Upper lobe of right lung (tissue), 1 donor: ENCODE measurements around the gene MAMDC2. TPM values are rescaled to one million over a fixed set of nuclear protein-coding genes. Genes with fewer than 3 reads are reported as not detected.
A peak's percentile ranks its signal among the peaks of the same experiment; 100 is the strongest.

Experiments
- ATAC-seq: fragments of 200-7000 bp; cut with Tn5 transposase; one replicate; pipeline ENCODE4 v1.9.1; 2020; ENCODE audit warnings: mild to moderate bottlenecking, moderate library complexity
- DNase-seq: peaks from one replicate; pipeline ENCODE4 v3.0.0-alpha.2; 2020
- H3K27ac ChIP-seq: fragments of 200-600 bp; one replicate; pipeline ENCODE4 v1.8.0; 2022
- H3K27me3 ChIP-seq: fragments of 200-600 bp; one replicate; pipeline ENCODE4 v1.8.0; 2022; ENCODE audit warnings: mild to moderate bottlenecking
- H3K36me3 ChIP-seq: fragments of 200-600 bp; one replicate; pipeline ENCODE4 v1.8.0; 2022
- H3K4me1 ChIP-seq: fragments of 200-600 bp; one replicate; pipeline ENCODE4 v1.8.0; 2022
- H3K4me3 ChIP-seq: fragments of 200-600 bp; one replicate; pipeline ENCODE4 v1.8.0; 2022; ENCODE audit warnings: mild to moderate bottlenecking
- H3K9me3 ChIP-seq: fragments of 200-600 bp; one replicate; pipeline ENCODE4 v1.8.0; 2022
- intact Hi-C: fragments of 100-400 bp; cut with DNase I; formaldehyde crosslinking; loops from one replicate; pipeline ENCODE4 v1.11.0; 2022
- total RNA-seq: library from RNA; stranded (reverse); fragmentation: NEBNext Ultra II Directional; extraction: Animal tissue kit (Norgen Biotek cat#: 25700); gene quantifications from one replicate; pipeline ENCODE4 v1.2.1, GENCODE V29; 2021
- TF ChIP-seq, protein P1 (sequence below): fragments of 200-600 bp; IDR thresholded peaks from one replicate; pipeline ENCODE4 v1.8.0; 2022; ENCODE audit warnings: antibody characterized with exemption
- donor health status: DM: no; HTN: yes; CAD: no; lungs with severe emphysema.

The MAMDC2 gene
- total RNA-seq, 1 donor from 2014 or later = 72.0 TPM

DNA sequence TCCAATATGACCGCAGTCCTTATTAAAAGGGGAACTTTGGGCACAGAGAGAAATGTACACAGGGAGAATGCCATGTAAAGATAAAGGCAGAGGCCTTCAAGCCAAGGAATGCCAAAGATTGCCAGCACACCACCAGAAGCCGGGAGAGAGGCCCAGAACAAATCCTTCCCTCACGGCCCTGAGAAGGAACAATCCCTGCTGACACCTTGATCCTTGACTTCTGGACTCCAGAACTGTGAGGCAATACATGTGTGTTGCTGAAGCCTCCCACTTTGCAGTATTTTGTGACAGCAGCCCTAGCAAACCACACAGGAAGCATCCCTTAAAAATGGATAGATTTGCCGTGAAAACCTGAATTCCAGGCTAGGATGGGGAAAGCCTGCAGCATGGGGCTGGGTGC, 80.0 kb downstream of the MAMDC2 start:
- Histone ChIP-seq H3K36me3 (no peaks in the 10 kb centered on the region), H3K4me1 (peaks cover 4% of the 10 kb centered on the region), H3K27me3 (no peaks in the 10 kb centered on the region), H3K4me3 (no peak overlapping the region), H3K27ac (peak overlapping the region; percentile 31), H3K9me3 (no peaks in the 10 kb centered on the region)
- DNase-seq (no peak), ATAC-seq (no peak)
- TF ChIP-seq, protein P1, sequence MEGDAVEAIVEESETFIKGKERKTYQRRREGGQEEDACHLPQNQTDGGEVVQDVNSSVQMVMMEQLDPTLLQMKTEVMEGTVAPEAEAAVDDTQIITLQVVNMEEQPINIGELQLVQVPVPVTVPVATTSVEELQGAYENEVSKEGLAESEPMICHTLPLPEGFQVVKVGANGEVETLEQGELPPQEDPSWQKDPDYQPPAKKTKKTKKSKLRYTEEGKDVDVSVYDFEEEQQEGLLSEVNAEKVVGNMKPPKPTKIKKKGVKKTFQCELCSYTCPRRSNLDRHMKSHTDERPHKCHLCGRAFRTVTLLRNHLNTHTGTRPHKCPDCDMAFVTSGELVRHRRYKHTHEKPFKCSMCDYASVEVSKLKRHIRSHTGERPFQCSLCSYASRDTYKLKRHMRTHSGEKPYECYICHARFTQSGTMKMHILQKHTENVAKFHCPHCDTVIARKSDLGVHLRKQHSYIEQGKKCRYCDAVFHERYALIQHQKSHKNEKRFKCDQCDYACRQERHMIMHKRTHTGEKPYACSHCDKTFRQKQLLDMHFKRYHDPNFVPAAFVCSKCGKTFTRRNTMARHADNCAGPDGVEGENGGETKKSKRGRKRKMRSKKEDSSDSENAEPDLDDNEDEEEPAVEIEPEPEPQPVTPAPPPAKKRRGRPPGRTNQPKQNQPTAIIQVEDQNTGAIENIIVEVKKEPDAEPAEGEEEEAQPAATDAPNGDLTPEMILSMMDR = no peak
- intact Hi-C loops = no loop called here

DNA sequence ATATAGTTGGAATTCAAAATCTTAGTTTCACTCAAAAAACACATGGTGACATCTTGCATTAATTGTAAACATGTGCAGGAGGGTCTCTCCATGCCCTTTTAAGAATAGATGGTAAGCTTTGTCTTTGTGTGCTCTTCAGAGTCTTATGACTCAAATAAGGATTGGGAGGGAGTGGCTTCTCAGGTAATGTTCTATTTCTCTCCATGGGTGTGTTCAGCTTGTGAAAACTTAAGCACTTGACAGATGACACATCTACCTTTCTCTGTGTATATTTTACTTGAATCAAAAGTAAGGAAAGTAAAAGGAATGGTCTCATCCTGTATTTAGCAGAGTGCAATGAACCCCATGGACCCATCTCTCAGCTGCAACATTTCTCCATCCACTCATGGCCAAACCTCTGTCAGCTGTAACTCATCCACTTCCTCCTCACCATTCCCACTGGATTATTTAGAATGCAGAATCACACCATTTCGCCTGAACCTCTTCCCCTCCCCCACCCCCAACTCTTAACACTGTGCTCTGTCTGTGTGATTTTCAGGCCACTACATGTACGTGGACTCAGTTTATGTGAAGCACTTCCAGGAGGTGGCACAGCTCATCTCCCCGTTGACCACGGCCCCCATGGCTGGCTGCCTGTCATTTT, 82.1 kb downstream of the MAMDC2 start:
- H3K4me3 ChIP-seq = no peak overlapping the region
- H3K27me3 ChIP-seq = no peaks in the 10 kb centered on the region
- ATAC-seq (no peak), DNase-seq (no peak)
- peak overlapping the region; percentile 42 for H3K27ac ChIP-seq
- H3K4me1 ChIP-seq = peaks cover 4% of the 10 kb centered on the region
- intact Hi-C loops = no loop called here
- H3K9me3 ChIP-seq = no peaks in the 10 kb centered on the region
- TF ChIP-seq, protein P1 = no peak
- no peaks in the 10 kb centered on the region for H3K36me3 ChIP-seq

DNA sequence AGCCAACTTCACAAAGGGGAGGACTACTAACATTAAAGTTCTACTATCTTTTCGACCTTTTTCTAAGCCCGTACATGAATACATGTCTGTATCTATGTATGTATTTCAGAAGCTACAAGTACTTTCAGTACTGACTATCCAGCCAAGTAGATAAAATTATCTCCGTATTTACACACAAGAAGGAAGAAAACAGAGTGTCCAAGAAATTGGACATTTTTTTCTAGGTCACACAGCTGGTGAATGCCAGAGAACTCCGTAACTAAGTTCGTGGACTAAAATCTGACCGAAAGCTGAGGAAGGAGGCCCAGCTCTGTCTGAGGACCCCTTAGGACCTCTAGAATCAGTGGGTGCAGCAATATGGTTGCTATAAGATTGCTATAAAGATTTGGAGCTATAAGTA, 83.4 kb downstream of the MAMDC2 start:
- Histone ChIP-seq H3K36me3 (no peaks in the 10 kb centered on the region), H3K27ac (peak overlapping the region; percentile 42)
- TF ChIP-seq, protein P1 = no peak

DNA sequence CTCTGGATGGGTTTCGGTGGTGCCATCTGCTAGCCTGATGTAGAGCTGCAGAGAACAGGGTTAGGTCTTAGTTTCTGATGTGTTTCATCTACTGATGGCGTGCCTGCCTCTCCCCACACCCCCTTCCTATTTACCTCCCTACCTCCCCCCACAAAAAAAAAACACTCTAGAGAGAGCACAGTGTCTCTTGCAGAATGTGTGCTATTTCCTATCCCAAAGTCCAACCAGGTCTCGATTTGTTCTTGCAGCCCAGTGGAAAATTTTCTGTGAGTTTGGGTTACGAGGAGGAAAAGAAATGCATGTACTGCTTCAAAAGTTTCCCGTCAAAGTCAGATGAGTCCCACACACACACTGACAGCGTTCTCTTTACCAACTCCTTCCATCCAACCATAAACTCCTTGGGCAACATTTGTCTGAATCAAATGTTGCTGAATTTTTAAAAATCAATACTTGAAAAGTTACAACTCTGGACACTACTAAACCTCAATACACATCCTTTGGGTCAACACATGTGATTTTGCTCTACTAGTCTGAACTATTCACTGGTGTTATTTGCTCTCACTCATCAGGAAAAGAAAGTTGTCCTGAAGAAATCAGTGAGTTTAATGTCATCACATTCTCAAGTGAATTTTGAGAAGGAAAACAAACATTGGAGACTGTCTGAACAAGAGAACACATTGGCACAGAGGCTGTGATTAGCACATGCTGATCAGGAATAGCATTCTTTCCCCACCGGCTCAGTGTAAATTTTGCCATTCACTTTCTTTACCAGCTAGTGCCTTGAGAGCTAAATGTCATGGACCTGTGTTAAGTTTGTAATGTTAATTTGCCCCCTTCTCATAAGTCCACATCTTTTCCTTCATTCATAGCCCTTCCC, 84.1 kb downstream of the MAMDC2 start:
- ATAC-seq (peak; percentile 80), DNase-seq (no peak)
- Histone ChIP-seq H3K27me3 (no peaks in the 10 kb centered on the region), H3K36me3 (no peaks in the 10 kb centered on the region), H3K4me1 (peaks cover 9% of the 10 kb centered on the region), H3K9me3 (no peaks in the 10 kb centered on the region), H3K4me3 (no peak overlapping the region), H3K27ac (peak overlapping the region; percentile 42)
- TF ChIP-seq, protein P1 = no peak
- intact Hi-C loops = no loop called here

More for the DNA sequence above, 83.4 kb downstream of the MAMDC2 start:
- H3K4me1 ChIP-seq = peaks cover 9% of the 10 kb centered on the region
- intact Hi-C loops = no loop called here
- H3K27me3 ChIP-seq = no peaks in the 10 kb centered on the region
- no peak for DNase-seq
- H3K4me3 ChIP-seq = no peak overlapping the region
- ATAC-seq = no peak
- no peaks in the 10 kb centered on the region for H3K9me3 ChIP-seq

DNA sequence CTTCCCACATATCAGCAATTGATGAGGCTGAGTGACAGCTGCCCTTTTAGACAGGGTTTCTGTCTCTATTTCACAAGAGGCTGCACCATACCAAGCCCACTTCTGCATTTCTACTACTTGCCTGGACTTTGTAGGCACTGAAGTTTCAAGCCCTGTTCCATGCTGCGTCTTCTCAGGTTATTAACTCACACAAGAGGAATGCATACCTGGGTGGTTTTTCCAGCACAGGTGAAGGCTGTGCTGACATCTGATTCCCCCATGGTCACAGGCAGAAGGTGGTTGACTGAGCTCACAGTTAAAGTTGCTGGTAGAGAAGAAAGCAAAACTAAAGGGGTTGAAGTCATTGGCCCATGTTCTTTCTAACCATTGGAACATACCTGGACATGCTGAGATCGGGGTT, 86.6 kb downstream of the MAMDC2 start:
- Histone ChIP-seq H3K36me3 (no peaks in the 10 kb centered on the region), H3K4me1 (peaks cover 9% of the 10 kb centered on the region), H3K9me3 (no peaks in the 10 kb centered on the region), H3K4me3 (no peak overlapping the region), H3K27ac (no peak overlapping the region), H3K27me3 (no peaks in the 10 kb centered on the region)
- no peak for DNase-seq
- TF ChIP-seq, protein P1 = no peak
- ATAC-seq = peak; percentile 39
- intact Hi-C loops = no loop called here
